Kidney epithelial cell (primary cell): ENCODE results near the gene MMP17. TPM values are rescaled to one million over a fixed set of nuclear protein-coding genes. Genes with fewer than 3 reads are reported as not detected.

ENCODE experiments used
- DNase-seq: peaks from one replicate; pipeline ENCODE4 v3.0.0-alpha.2; 2010; ENCODE audit warnings: low read depth
- H3K27me3 ChIP-seq: 2 replicates; pipeline ENCODE4 v1.6.0; 2011; ENCODE audit warnings: low read length; ENCODE audit not compliant: control insufficient read depth, insufficient read depth
- H3K36me3 ChIP-seq: 2 replicates; pipeline ENCODE4 v1.5.1; 2011; ENCODE audit warnings: low read length; ENCODE audit not compliant: control insufficient read depth, insufficient read depth
- H3K4me3 ChIP-seq: 2 replicates; pipeline ENCODE4 v1.5.1; 2011; ENCODE audit warnings: low read depth, mild to moderate bottlenecking, control low read depth, low read length
- CTCF ChIP-seq: IDR thresholded peaks from 2 replicates; pipeline ENCODE4 v1.5.1; 2011; ENCODE audit warnings: mild to moderate bottlenecking, moderate library complexity, low read length, control low read depth, inconsistent platforms; ENCODE audit not compliant: insufficient read depth, poor library complexity, severe bottlenecking
- total RNA-seq: library from RNA; depleted of rRNA; stranded (reverse); fragments of >200 nt; gene quantifications from 2 replicates; pipeline ENCODE4 v1.2.3, GENCODE V29; 2015

MMP17 gene
- total RNA-seq, 1 donor from 2014 or later = 1.7 TPM

- Histone ChIP-seq H3K4me3 (no peak overlapping the region), H3K27me3 (no peaks in the 10 kb centered on the region), H3K36me3 (no peaks in the 10 kb centered on the region)
- TF ChIP-seq CTCF = no peak
- no peak for DNase-seq
These were observed 31.2 kb upstream of the MMP17 start for GRCh38 chr12:131796754-131797587.

GRCh38 chr12:131797588-131797934 is 30.6 kb upstream of the MMP17 start:
- Histone ChIP-seq H3K36me3 (peaks cover 2% of the 10 kb centered on the region), H3K4me3 (no peak overlapping the region), H3K27me3 (no peaks in the 10 kb centered on the region)
- no peak for DNase-seq
- no peak for TF ChIP-seq CTCF

- Histone ChIP-seq H3K27me3 (no peaks in the 10 kb centered on the region), H3K4me3 (no peak overlapping the region), H3K36me3 (peaks cover 2% of the 10 kb centered on the region)
- TF ChIP-seq CTCF = no peak
- no peak for DNase-seq
These were observed 29.0 kb upstream of the MMP17 start for GRCh38 chr12:131799195-131799594.

- DNase-seq = no peak
- Histone ChIP-seq H3K36me3 (peaks cover 2% of the 10 kb centered on the region), H3K27me3 (no peaks in the 10 kb centered on the region), H3K4me3 (no peak overlapping the region)
- TF ChIP-seq CTCF = no peak
These were observed 28.2 kb upstream of the MMP17 start for GRCh38 chr12:131799828-131800593.

GRCh38 chr12:131800594-131801135 is 27.5 kb upstream of the MMP17 start:
- no peak overlapping the region for H3K4me3 ChIP-seq
- no peak for TF ChIP-seq CTCF
- DNase-seq = no peak
- H3K36me3 ChIP-seq = peaks cover 2% of the 10 kb centered on the region
- no peaks in the 10 kb centered on the region for H3K27me3 ChIP-seq
